SU-DHL-6 (cell line): ENCODE data around the gene TRPV4.

Source experiments
- CTCF ChIP-seq: fragments of 200-600 bp; sonication (generic); IDR thresholded peaks from one replicate; pipeline ENCODE4 v1.5.1; 2017; ENCODE audit warnings: antibody characterized with exemption, mild to moderate bottlenecking, low read length, moderate library complexity; ENCODE audit not compliant: insufficient read depth, poor library complexity, severe bottlenecking
- EZH2phosphoT487 ChIP-seq: fragments of 200-600 bp; sonication (generic), shearing (Covaris generic); conservative IDR thresholded peaks from 2 replicates; pipeline ENCODE4 v1.6.1; 2018; ENCODE audit warnings: mild to moderate bottlenecking, antibody characterized with exemption, low read length, moderate library complexity, mixed read lengths

GRCh38 chr12:109864916-109865315 is 31.7 kb upstream of the TRPV4 start:
- TF ChIP-seq CTCF (no peak), EZH2phosphoT487 (no peak)
